CD4-positive, CD25-positive, alpha-beta regulatory T cell (primary cell): ENCODE results near the gene ZMYM2. TPM values are rescaled to one million over a fixed set of nuclear protein-coding genes. Genes with fewer than 3 reads are reported as not detected.
A peak's percentile ranks its signal among the peaks of the same experiment; 100 is the strongest.

Experiments used
- ATAC-seq, 2 donors: fragments of 150-1000 bp; cut with Tn5 transposase; one replicate each; pipeline ENCODE4 v1.10.0; 2021; ENCODE audit warnings: low read depth in 2 of 2, moderate number of reproducible peaks in 2 of 2, moderate library complexity in 1 of 2
- DNase-seq, 3 donors: peaks; one replicate each; pipeline versions ENCODE4 v3.0.0 to v3.0.0-alpha.2; 2012 to 2022; ENCODE audit warnings: mixed read lengths in 1 of 3
- H3K27ac ChIP-seq: one replicate; pipeline ENCODE4 v1.7.0; 2013; ENCODE audit warnings: mild to moderate bottlenecking, low read length; ENCODE audit not compliant: insufficient read depth, poor library complexity, severe bottlenecking
- H3K27me3 ChIP-seq: one replicate; pipeline ENCODE4 v1.7.0; 2013; ENCODE audit warnings: low read length; ENCODE audit not compliant: control insufficient read depth, insufficient read depth
- H3K36me3 ChIP-seq: one replicate; pipeline ENCODE4 v1.7.0; 2013; ENCODE audit warnings: mild to moderate bottlenecking, low read length, moderate library complexity; ENCODE audit not compliant: control insufficient read depth, insufficient read depth
- H3K4me1 ChIP-seq: 2 replicates; pipeline ENCODE4 v1.7.0; 2013; ENCODE audit warnings: mild to moderate bottlenecking, low read length; ENCODE audit not compliant: insufficient read depth, control insufficient read depth, poor library complexity, severe bottlenecking
- H3K4me3 ChIP-seq: one replicate; pipeline ENCODE4 v1.7.0; 2013; ENCODE audit warnings: low read depth, mild to moderate bottlenecking, low read length, moderate library complexity
- H3K9me3 ChIP-seq, 2 experiments: 1 replicate in 1 of 2; 2 replicates in 1 of 2; pipeline ENCODE4 v1.7.0; 2013; ENCODE audit warnings: low read length in 2 of 2, mild to moderate bottlenecking in 1 of 2, moderate library complexity in 1 of 2; ENCODE audit not compliant: control insufficient read depth in 2 of 2
- H3K27ac Mint-ChIP-seq, 3 donors: one replicate each; pipeline ENCODE4 v1.8.0; 2020 to 2022; ENCODE audit warnings: mild to moderate bottlenecking in 3 of 3, mixed read lengths in 3 of 3, moderate library complexity in 2 of 3
- H3K27me3 Mint-ChIP-seq: one replicate; pipeline ENCODE4 v1.8.0; 2022; ENCODE audit warnings: mild to moderate bottlenecking, mixed read lengths
- H3K36me3 Mint-ChIP-seq: one replicate; pipeline ENCODE4 v1.8.0; 2020; ENCODE audit warnings: mixed read lengths
- H3K4me1 Mint-ChIP-seq, 4 donors: one replicate each; pipeline ENCODE4 v1.8.0; 2020 to 2022; ENCODE audit warnings: mixed read lengths in 4 of 4, mild to moderate bottlenecking in 1 of 4
- H3K4me3 Mint-ChIP-seq, 4 donors: one replicate each; pipeline ENCODE4 v1.8.0; 2020 to 2022; ENCODE audit warnings: mild to moderate bottlenecking in 4 of 4, mixed read lengths in 4 of 4, moderate library complexity in 3 of 4
- H3K9me3 Mint-ChIP-seq, 7 donors: one replicate each; pipeline ENCODE4 v1.8.0; 2020 to 2022; ENCODE audit warnings: mixed read lengths in 7 of 7, mild to moderate bottlenecking in 3 of 7, moderate library complexity in 2 of 7
- polyA plus RNA-seq, 4 donors: library from polyadenylated mRNA; unstranded; fragments of 300-500 nt; fragmentation: Illumina TruSeq; gene quantifications; one replicate each; pipeline ENCODE4 v1.2.3, GENCODE V29; 2021
- total RNA-seq: library from RNA; stranded (reverse); gene quantifications from one replicate; pipeline ENCODE4 v1.2.3, GENCODE V29; 2022

The ZMYM2 gene
- total and polyA plus RNA-seq, 5 donors from 2014 or later, result 11.0 to 112 (median 13.9) TPM

- Mint-ChIP-seq H3K27ac (peak overlapping the region; percentile 35 to 57 (median 39)), H3K36me3 (peaks cover 35% of the 10 kb centered on the region), H3K9me3 (no peaks in the 10 kb centered on the region), H3K4me1 (peaks cover 38 to 70% (median 57%) of the 10 kb centered on the region in 4 donors), H3K4me3 (no peak overlapping the region), H3K27me3 (no peaks in the 10 kb centered on the region)
- H3K27me3 ChIP-seq, result no peaks in the 10 kb centered on the region
- H3K4me1 ChIP-seq, result peaks cover 16% of the 10 kb centered on the region
- no peak overlapping the region for H3K4me3 ChIP-seq
- no peak overlapping the region for H3K27ac ChIP-seq
- peaks cover 34% of the 10 kb centered on the region for H3K36me3 ChIP-seq
- no peak for DNase-seq
- no peaks in the 10 kb centered on the region for H3K9me3 ChIP-seq
- no peak for ATAC-seq
These were observed 33.0 kb downstream of the ZMYM2 start for GRCh38 chr13:19991531-19991930.

DNA sequence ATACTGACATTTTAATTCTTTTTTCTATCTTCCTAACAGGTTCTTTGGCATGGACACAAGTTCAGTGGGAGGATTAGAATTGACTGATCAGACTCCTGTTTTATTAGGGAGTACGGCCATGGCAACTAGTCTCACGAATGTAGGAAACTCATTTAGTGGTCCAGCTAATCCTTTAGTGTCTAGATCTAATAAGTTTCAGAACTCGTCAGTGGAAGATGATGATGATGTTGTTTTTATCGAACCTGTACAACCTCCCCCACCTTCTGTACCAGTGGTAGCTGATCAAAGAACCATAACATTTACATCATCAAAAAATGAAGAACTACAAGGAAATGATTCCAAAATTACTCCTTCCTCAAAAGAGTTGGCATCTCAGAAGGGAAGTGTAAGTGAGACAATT lies 34.5 kb downstream of the ZMYM2 start:
- H3K4me1 Mint-ChIP-seq, result peaks cover 47 to 77% (median 64%) of the 10 kb centered on the region in 4 donors
- no peaks in the 10 kb centered on the region for H3K27me3 ChIP-seq
- peaks cover 21% of the 10 kb centered on the region for H3K4me1 ChIP-seq
- ATAC-seq, result no peak
- no peak overlapping the region for H3K27ac ChIP-seq
- no peak overlapping the region for H3K27ac Mint-ChIP-seq
- DNase-seq, result no peak
- no peaks in the 10 kb centered on the region for H3K9me3 Mint-ChIP-seq
- H3K4me3 ChIP-seq, result no peak overlapping the region
- no peak overlapping the region for H3K4me3 Mint-ChIP-seq
- no peaks in the 10 kb centered on the region for H3K9me3 ChIP-seq
- H3K36me3 ChIP-seq, result peaks cover 42% of the 10 kb centered on the region
- H3K27me3 Mint-ChIP-seq, result no peaks in the 10 kb centered on the region
- H3K36me3 Mint-ChIP-seq, result peaks cover 38% of the 10 kb centered on the region

DNA sequence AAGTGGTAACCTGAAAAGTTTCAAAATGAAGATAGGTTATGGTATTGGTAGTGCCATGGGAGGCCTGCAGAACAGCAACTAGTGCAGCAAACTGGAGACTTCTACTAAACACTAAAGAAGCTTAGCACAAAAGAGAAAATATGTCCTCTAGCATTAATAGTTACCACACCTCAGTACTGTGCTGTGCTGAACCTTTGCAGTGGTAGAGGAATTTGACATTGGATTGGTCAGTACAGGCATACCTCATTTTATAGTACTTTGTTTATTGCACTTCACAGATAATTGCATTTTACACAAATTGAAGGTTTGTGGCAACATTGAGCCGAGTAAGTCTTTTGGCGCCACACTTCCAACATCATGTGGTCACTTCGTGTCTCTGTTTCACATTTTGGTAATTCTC lies 40.4 kb downstream of the ZMYM2 start:
- H3K27ac Mint-ChIP-seq, result peak overlapping the region in 2 of 3 donors; percentile 26 to 77

GRCh38 chr13:20000062-20000552 lies 41.6 kb downstream of the ZMYM2 start:
- Mint-ChIP-seq H3K4me3 (no peak overlapping the region), H3K27ac (peak overlapping the region in 1 of 3 donors; percentile 77), H3K9me3 (no peaks in the 10 kb centered on the region), H3K4me1 (peaks cover 31 to 69% (median 53%) of the 10 kb centered on the region in 4 donors), H3K27me3 (no peaks in the 10 kb centered on the region), H3K36me3 (peaks cover 36% of the 10 kb centered on the region)
- Histone ChIP-seq H3K4me3 (no peak overlapping the region), H3K27me3 (no peaks in the 10 kb centered on the region), H3K9me3 (no peaks in the 10 kb centered on the region), H3K4me1 (peaks cover 7% of the 10 kb centered on the region), H3K27ac (no peak overlapping the region), H3K36me3 (peaks cover 52% of the 10 kb centered on the region)
- ATAC-seq (no peak), DNase-seq (no peak)

More for the DNA sequence above, 40.4 kb downstream of the ZMYM2 start:
- H3K27me3 ChIP-seq, result no peaks in the 10 kb centered on the region
- no peaks in the 10 kb centered on the region for H3K9me3 ChIP-seq
- no peak for DNase-seq
- H3K27ac ChIP-seq, result no peak overlapping the region
- Mint-ChIP-seq H3K27me3 (no peaks in the 10 kb centered on the region), H3K36me3 (peaks cover 36% of the 10 kb centered on the region), H3K4me1 (peaks cover 31 to 69% (median 53%) of the 10 kb centered on the region in 4 donors), H3K4me3 (no peak overlapping the region), H3K9me3 (no peaks in the 10 kb centered on the region)
- no peak for ATAC-seq
- H3K4me3 ChIP-seq, result no peak overlapping the region
- peaks cover 7% of the 10 kb centered on the region for H3K4me1 ChIP-seq
- peaks cover 53% of the 10 kb centered on the region for H3K36me3 ChIP-seq

DNA sequence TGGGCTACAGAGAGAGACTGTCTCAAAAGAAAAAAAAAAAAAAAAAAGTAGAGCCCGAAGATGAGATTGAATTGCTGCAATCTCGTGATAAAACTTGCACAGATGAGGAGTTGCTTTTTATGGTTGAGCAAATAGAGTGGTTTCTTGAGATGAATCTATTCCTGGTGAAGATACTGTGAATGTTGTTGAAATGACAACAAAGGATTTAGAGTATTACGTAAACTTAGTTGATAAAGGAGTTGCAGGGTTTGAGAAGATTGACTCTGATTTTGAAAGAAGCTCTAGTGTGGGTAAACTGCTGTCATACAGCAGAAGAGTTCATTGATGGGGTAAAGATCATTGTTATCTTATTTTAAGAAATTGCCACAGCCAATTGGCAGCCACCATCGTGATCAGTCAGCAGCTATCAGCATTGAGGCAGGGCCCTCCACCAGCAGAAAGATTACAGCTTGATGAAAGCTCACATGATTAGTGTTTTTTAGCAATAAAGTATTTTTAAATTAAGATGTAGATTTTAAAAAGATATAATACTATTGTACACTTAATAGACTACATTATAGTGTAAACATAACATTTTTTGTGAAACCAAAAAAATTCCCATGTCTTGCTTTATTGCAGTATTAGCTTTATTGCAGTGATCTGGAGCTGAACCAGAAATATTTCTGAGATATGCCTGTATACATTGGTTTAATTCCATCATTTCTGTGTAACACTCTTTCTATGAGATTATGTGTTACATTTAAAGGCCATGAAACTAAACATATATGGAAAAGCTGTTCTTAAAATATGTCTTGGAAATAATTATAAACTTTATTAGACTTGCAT lies 43.1 kb downstream of the ZMYM2 start:
- H3K4me1 ChIP-seq, result peaks cover 7% of the 10 kb centered on the region
- Mint-ChIP-seq H3K27me3 (no peaks in the 10 kb centered on the region), H3K36me3 (peaks cover 34% of the 10 kb centered on the region), H3K4me3 (peak overlapping the region in 1 of 4 donors; percentile 33), H3K9me3 (no peaks in the 10 kb centered on the region), H3K4me1 (peaks cover 35 to 55% (median 44%) of the 10 kb centered on the region in 4 donors), H3K27ac (peak overlapping the region in 2 of 3 donors; percentile 16 to 77)
- no peak for ATAC-seq
- DNase-seq, result no peak
- no peaks in the 10 kb centered on the region for H3K9me3 ChIP-seq
- H3K36me3 ChIP-seq, result peaks cover 58% of the 10 kb centered on the region
- H3K4me3 ChIP-seq, result no peak overlapping the region
- no peak overlapping the region for H3K27ac ChIP-seq
- H3K27me3 ChIP-seq, result no peaks in the 10 kb centered on the region

- Histone ChIP-seq H3K4me1 (peaks cover 2% of the 10 kb centered on the region), H3K27me3 (no peaks in the 10 kb centered on the region), H3K4me3 (no peak overlapping the region), H3K27ac (no peak overlapping the region), H3K9me3 (no peaks in the 10 kb centered on the region), H3K36me3 (peaks cover 62% of the 10 kb centered on the region)
- no peaks in the 10 kb centered on the region for H3K9me3 Mint-ChIP-seq
- DNase-seq (no peak), ATAC-seq (no peak)
- H3K4me3 Mint-ChIP-seq, result no peak overlapping the region
- H3K27me3 Mint-ChIP-seq, result no peaks in the 10 kb centered on the region
- H3K36me3 Mint-ChIP-seq, result peaks cover 40% of the 10 kb centered on the region
- H3K27ac Mint-ChIP-seq, result peak overlapping the region in 1 of 3 donors; percentile 89
- H3K4me1 Mint-ChIP-seq, result peaks cover 29 to 47% (median 36%) of the 10 kb centered on the region in 4 donors
These were observed 44.3 kb downstream of the ZMYM2 start for GRCh38 chr13:20002787-20003186.

GRCh38 chr13:20006206-20006605 lies 47.7 kb downstream of the ZMYM2 start:
- Mint-ChIP-seq H3K4me1 (peaks cover 12 to 19% (median 14%) of the 10 kb centered on the region in 4 donors), H3K36me3 (peaks cover 53% of the 10 kb centered on the region), H3K27me3 (no peaks in the 10 kb centered on the region), H3K27ac (no peak overlapping the region), H3K4me3 (no peak overlapping the region), H3K9me3 (no peaks in the 10 kb centered on the region)
- H3K27ac ChIP-seq, result no peak overlapping the region
- H3K4me1 ChIP-seq, result peaks cover 2% of the 10 kb centered on the region
- ATAC-seq, result no peak
- no peaks in the 10 kb centered on the region for H3K27me3 ChIP-seq
- no peak for DNase-seq
- no peak overlapping the region for H3K4me3 ChIP-seq
- peaks cover 75% of the 10 kb centered on the region for H3K36me3 ChIP-seq
- H3K9me3 ChIP-seq, result no peaks in the 10 kb centered on the region
